DND-41 (cell line): ENCODE data around the gene MOB3C.

Experiments
- ATAC-seq: fragments of 200-7000 bp; cut with Tn5 transposase; 3 replicates; pipeline ENCODE4 v1.9.1; 2021; ENCODE audit warnings: low read depth; ENCODE audit not compliant: insufficient read depth
- DNase-seq: peaks from one replicate; pipeline ENCODE4 v3.0.0-alpha.2; 2020
- H2AFZ ChIP-seq: 2 replicates; pipeline ENCODE4 v1.6.0; 2012; ENCODE audit warnings: low read depth, low read length
- H3K27ac ChIP-seq: 2 replicates; pipeline ENCODE4 v1.5.1; 2012; ENCODE audit warnings: low read length, inconsistent platforms
- H3K27me3 ChIP-seq: fragments of 200-600 bp; sonication (generic); 2 replicates; pipeline ENCODE4 v1.6.0; 2012; ENCODE audit warnings: low read length, mild to moderate bottlenecking, inconsistent platforms; ENCODE audit not compliant: insufficient read depth, poor library complexity
- H3K36me3 ChIP-seq: 2 replicates; pipeline ENCODE4 v1.5.1; 2012; ENCODE audit warnings: low read length, inconsistent platforms; ENCODE audit not compliant: insufficient read depth
- H3K4me1 ChIP-seq: 2 replicates; pipeline ENCODE4 v1.5.1; 2012; ENCODE audit warnings: mild to moderate bottlenecking, low read length; ENCODE audit not compliant: insufficient read depth
- H3K4me2 ChIP-seq: 2 replicates; pipeline ENCODE4 v1.6.0; 2012; ENCODE audit warnings: mild to moderate bottlenecking, moderate library complexity, low read length, inconsistent platforms; ENCODE audit not compliant: insufficient read depth
- H3K4me3 ChIP-seq, 2 experiments: fragments of 200-600 bp in 1 of 2; shearing (Covaris generic) in 1 of 2; 2 replicates each; pipeline ENCODE4 v1.5.1; 2012 to 2016; ENCODE audit warnings: inconsistent platforms in 2 of 2, low read length in 2 of 2, mild to moderate bottlenecking in 2 of 2, low read depth in 1 of 2, moderate library complexity in 1 of 2
- H3K79me2 ChIP-seq: 2 replicates; pipeline ENCODE4 v1.6.0; 2012; ENCODE audit warnings: low read length, inconsistent platforms; ENCODE audit not compliant: insufficient read depth
- H3K9ac ChIP-seq: 2 replicates; pipeline ENCODE4 v1.6.0; 2012; ENCODE audit warnings: low read depth, mild to moderate bottlenecking, inconsistent platforms, low read length, moderate library complexity
- H3K9me3 ChIP-seq: 2 replicates; pipeline ENCODE4 v1.5.1; 2012; ENCODE audit warnings: low read length, moderate library complexity, mild to moderate bottlenecking, inconsistent platforms; ENCODE audit not compliant: insufficient read depth, severe bottlenecking
- H4K20me1 ChIP-seq: 2 replicates; pipeline ENCODE4 v1.6.0; 2012; ENCODE audit warnings: low read length; ENCODE audit not compliant: insufficient read depth
- EZH2 ChIP-seq: IDR thresholded peaks from 3 replicates; pipeline ENCODE4 v1.6.1; 2012; ENCODE audit warnings: borderline replicate concordance, low read depth, mild to moderate bottlenecking, moderate library complexity, low read length, inconsistent platforms; ENCODE audit not compliant: severe bottlenecking
- TF ChIP-seq, protein P1 (sequence below): IDR thresholded peaks from 2 replicates; pipeline ENCODE4 v1.5.1; 2012; ENCODE audit warnings: borderline replicate concordance, low read length, moderate library complexity, mild to moderate bottlenecking; ENCODE audit not compliant: poor library complexity, severe bottlenecking; ENCODE audit errors: extremely low read depth

The MOB3C gene

DNA sequence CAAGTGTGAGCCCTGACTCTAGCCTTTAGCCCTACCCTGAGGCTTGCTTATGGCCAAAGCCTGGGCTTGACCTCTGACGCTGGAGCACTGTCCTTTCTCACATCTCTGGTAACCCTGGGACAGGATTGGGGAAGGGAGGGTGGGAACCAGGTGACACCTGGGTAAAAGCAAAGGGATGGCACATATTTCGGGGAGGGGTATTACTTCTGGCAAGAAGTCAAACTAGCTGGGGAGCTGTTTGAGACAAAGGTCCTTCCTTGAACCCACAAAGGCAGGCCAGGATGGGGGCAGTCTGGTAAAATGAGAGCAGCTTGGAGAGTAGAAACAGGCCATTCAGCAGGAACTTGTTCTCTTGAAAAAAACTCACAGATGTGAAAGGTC is 2.0 kb downstream of the MOB3C start:
- H3K9ac ChIP-seq, result no peak overlapping the region

DNA sequence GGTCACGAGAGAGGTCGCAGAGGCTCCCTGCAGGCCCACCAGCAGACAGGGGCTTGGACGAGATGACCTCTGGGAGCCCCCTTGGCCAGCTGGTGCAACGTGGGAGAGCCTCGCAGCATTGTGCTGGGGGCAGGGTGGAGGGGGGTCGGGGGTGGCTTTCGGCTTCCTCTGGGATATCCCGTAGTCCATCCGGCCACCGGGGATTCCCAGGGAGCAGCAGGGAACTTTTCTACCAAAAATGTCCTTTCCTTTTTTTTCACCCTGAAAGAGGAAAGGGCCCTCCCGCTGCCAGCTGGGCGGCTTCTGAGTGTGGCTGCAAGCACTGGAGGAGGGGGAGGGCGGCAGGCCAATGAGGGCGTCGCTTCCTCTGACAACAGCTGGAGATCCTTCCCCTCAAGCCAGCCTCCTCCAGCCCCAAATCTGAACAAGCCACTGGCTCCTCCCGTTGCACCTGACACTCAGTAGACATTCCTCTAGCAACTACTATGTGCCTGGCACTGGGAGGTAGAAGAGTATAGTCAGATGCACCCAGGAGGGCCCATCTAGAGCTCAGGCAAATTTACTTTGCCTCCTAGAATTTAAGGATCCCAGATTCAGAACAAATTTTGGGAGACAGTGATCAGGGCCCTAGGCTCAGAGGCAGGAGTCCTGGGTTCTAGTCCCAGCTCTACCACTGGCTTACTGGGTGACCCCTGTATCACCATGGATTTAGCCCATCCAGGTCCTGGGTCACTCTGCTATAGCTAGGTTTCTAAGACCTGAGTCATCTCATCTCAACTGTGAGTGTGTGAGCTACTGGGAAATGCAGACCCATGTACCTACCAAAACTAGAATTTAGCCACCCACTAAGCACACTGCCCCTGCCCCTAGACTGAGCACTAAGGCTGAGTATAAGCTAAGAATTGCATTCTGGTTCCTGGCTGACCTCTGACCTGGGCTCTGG is 2.7 kb downstream of the MOB3C start:
- H3K79me2 ChIP-seq, result no peaks in the 10 kb centered on the region
- ATAC-seq (peak; percentile 71), DNase-seq (peak; percentile 72)
- H3K36me3 ChIP-seq, result 0 out of 2 replicates have a peak, but pooled peaks cover 3% of the 10 kb centered on the region
- H4K20me1 ChIP-seq, result no peaks in the 10 kb centered on the region
- H3K4me2 ChIP-seq, result no peak overlapping the region
- peaks cover 4% of the 10 kb centered on the region for H3K27me3 ChIP-seq
- no peak overlapping the region for H2AFZ ChIP-seq
- H3K27ac ChIP-seq, result no peak overlapping the region
- no peak overlapping the region for H3K9ac ChIP-seq
- H3K9me3 ChIP-seq, result no peaks in the 10 kb centered on the region
- H3K4me3 ChIP-seq, result no peak overlapping the region
- TF ChIP-seq, protein P1, sequence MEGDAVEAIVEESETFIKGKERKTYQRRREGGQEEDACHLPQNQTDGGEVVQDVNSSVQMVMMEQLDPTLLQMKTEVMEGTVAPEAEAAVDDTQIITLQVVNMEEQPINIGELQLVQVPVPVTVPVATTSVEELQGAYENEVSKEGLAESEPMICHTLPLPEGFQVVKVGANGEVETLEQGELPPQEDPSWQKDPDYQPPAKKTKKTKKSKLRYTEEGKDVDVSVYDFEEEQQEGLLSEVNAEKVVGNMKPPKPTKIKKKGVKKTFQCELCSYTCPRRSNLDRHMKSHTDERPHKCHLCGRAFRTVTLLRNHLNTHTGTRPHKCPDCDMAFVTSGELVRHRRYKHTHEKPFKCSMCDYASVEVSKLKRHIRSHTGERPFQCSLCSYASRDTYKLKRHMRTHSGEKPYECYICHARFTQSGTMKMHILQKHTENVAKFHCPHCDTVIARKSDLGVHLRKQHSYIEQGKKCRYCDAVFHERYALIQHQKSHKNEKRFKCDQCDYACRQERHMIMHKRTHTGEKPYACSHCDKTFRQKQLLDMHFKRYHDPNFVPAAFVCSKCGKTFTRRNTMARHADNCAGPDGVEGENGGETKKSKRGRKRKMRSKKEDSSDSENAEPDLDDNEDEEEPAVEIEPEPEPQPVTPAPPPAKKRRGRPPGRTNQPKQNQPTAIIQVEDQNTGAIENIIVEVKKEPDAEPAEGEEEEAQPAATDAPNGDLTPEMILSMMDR, result no peak
- no peak for TF ChIP-seq EZH2
- H3K4me1 ChIP-seq, result peaks cover 20% of the 10 kb centered on the region

More for the DNA sequence above, 2.0 kb downstream of the MOB3C start:
- H3K9me3 ChIP-seq, result no peaks in the 10 kb centered on the region
- H3K27me3 ChIP-seq, result peaks cover 4% of the 10 kb centered on the region
- H3K36me3 ChIP-seq, result no peaks in the 10 kb centered on the region
- TF ChIP-seq, protein P1, result no peak
- TF ChIP-seq EZH2, result no peak
- no peaks in the 10 kb centered on the region for H4K20me1 ChIP-seq
- no peak overlapping the region for H2AFZ ChIP-seq
- H3K4me2 ChIP-seq, result no peak overlapping the region
- no peak overlapping the region for H3K4me3 ChIP-seq
- DNase-seq (no peak), ATAC-seq (no peak)
- H3K4me1 ChIP-seq, result peaks cover 20% of the 10 kb centered on the region
- no peak overlapping the region for H3K27ac ChIP-seq
- no peaks in the 10 kb centered on the region for H3K79me2 ChIP-seq

DNA sequence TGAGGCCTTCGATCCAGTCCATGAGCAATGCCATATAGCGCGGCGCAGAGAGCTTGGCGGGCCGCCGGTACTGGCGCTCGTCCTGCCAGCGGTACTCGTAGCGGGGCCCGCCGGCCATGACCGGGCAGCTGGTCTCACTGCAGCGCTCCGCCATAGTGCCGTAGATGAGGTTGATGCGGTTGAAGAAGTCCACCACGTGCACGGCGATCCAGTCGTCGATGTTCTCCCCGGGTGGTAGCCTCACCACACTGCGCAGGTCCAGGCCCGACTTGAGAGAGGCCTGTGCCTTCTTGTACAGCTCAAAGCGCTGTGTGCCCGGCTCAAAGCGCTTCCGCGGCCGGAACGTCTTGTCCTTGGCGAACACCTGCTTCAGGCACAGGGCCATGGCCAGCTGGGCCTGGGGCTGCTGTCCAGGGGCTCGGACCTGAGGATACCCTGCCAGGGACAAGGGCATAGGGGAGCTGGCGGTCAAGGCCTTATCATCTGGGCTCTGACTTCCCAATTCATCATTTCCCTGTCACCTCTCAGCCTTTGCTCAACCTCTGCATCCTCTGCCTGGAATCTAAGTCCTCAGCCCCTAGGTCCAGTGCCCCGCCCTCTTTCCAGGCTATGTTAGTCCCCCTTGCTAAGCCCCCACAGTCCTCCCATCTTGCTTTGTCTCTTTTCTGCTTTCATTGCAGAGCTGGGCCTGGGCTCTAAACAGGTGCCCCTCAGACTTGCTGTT is 3.5 kb downstream of the MOB3C start:
- H3K9ac ChIP-seq, result no peak overlapping the region

More for the DNA sequence above, 3.5 kb downstream of the MOB3C start:
- ATAC-seq (no peak), DNase-seq (no peak)
- Histone ChIP-seq H3K27me3 (peaks cover 4% of the 10 kb centered on the region), H3K36me3 (0 out of 2 replicates have a peak, but pooled peaks cover 3% of the 10 kb centered on the region), H3K79me2 (no peaks in the 10 kb centered on the region), H3K27ac (no peak overlapping the region), H2AFZ (no peak overlapping the region), H3K9me3 (no peaks in the 10 kb centered on the region), H4K20me1 (no peaks in the 10 kb centered on the region), H3K4me1 (peaks cover 20% of the 10 kb centered on the region), H3K4me3 (no peak overlapping the region), H3K4me2 (no peak overlapping the region)
- TF ChIP-seq EZH2, result no peak
- TF ChIP-seq, protein P1, result no peak
